GM12878 (cell line): ENCODE measurements around the gene TMEM86B. TPM values are rescaled to one million over a fixed set of nuclear protein-coding genes. Genes with fewer than 3 reads are reported as not detected.
A peak's percentile ranks its signal among the peaks of the same experiment; 100 is the strongest.

Experiments
- BACH1 ChIP-seq: fragments of 450-650 bp; IDR thresholded peaks from 2 replicates; pipeline ENCODE4 v1.6.1; 2017; ENCODE audit warnings: mild to moderate bottlenecking, borderline replicate concordance
- CBFB ChIP-seq: IDR thresholded peaks from 2 replicates; pipeline ENCODE4 v1.6.1; 2016; ENCODE audit warnings: antibody characterized with exemption, low read depth
- CREM ChIP-seq: IDR thresholded peaks from 2 replicates; pipeline ENCODE4 v1.6.1; 2014; ENCODE audit warnings: antibody characterized with exemption, low read depth
- EED ChIP-seq: sonication (generic); IDR thresholded peaks from 2 replicates; pipeline ENCODE4 v1.6.1; 2016; ENCODE audit warnings: antibody characterized with exemption, low read depth
- ETV6 ChIP-seq, 2 experiments: fragments of 450-650 bp in 1 of 2; IDR thresholded peaks in 1 of 2; conservative IDR thresholded peaks in 1 of 2; 2 replicates each; pipeline ENCODE4 v1.6.1; 2014; ENCODE audit warnings: antibody characterized with exemption in 1 of 2, borderline replicate concordance in 1 of 2, low read depth in 1 of 2, mild to moderate bottlenecking in 1 of 2, moderate library complexity in 1 of 2
- IKZF2 ChIP-seq, 2 experiments: fragments of 450-650 bp; IDR thresholded peaks; 2 replicates each; pipeline ENCODE4 v1.6.1; 2017; ENCODE audit warnings: mild to moderate bottlenecking in 2 of 2, moderate library complexity in 2 of 2
- MTA2 ChIP-seq: fragments of 450-650 bp; IDR thresholded peaks from 2 replicates; pipeline ENCODE4 v1.6.1; 2016; ENCODE audit warnings: low read depth, mild to moderate bottlenecking, moderate library complexity
- NFXL1 ChIP-seq: fragments of 450-650 bp; IDR thresholded peaks from 2 replicates; pipeline ENCODE4 v1.6.1; 2017; ENCODE audit warnings: antibody characterized with exemption, mild to moderate bottlenecking, borderline replicate concordance
- NFYA ChIP-seq: IDR thresholded peaks from 2 replicates; pipeline ENCODE4 v1.6.1; 2011; ENCODE audit warnings: low read depth, mild to moderate bottlenecking, low read length, improper control_type of control experiment, borderline replicate concordance
- NFYB ChIP-seq: IDR thresholded peaks from 2 replicates; pipeline ENCODE4 v1.6.1; 2011; ENCODE audit warnings: low read depth, mild to moderate bottlenecking, low read length, improper control_type of control experiment, moderate library complexity; ENCODE audit not compliant: insufficient read depth
- RCOR1 ChIP-seq: conservative IDR thresholded peaks from 2 replicates; pipeline ENCODE4 v1.6.1; 2012; ENCODE audit warnings: low read depth, low read length, improper control_type of control experiment
- SIN3A ChIP-seq: IDR thresholded peaks from 2 replicates; pipeline ENCODE4 v1.6.1; 2012; ENCODE audit warnings: low read depth, low read length, improper control_type of control experiment
- SRF ChIP-seq, 2 experiments: IDR thresholded peaks; 2 replicates each; pipeline ENCODE4 v1.6.1; 2011; ENCODE audit warnings: low read depth in 2 of 2, low read length in 2 of 2, mild to moderate bottlenecking in 1 of 2, moderate library complexity in 1 of 2
- TARDBP ChIP-seq: IDR thresholded peaks from 2 replicates; pipeline ENCODE4 v1.6.1; 2016; ENCODE audit warnings: borderline replicate concordance
- polyA plus RNA-seq, 11 experiments: library from polyadenylated mRNA; depleted of rRNA in 4 of 11; unstranded in 6 of 11; stranded (reverse) in 5 of 11; fragments of >200 nt; fragmentation: Nextera tagmentation in 4 of 11; fragmentation: Illumina TruSeq in 1 of 11; extraction: Ambion mirVana in 4 of 11; extraction: Trizol in 1 of 11; gene quantifications; 1 replicate in 1 of 11; 2 replicates in 10 of 11; pipeline versions ENCODE4 v1.2.1 to v1.2.3, GENCODE V29; 2011 to 2016; ENCODE audit warnings: inconsistent platforms in 2 of 11, missing spikeins in 2 of 11, low read depth in 1 of 11
- total RNA-seq, 4 experiments: library from RNA; depleted of rRNA in 3 of 4; stranded (reverse); fragments of >200 nt in 3 of 4; fragmentation: Illumina TruSeq in 1 of 4; extraction: Trizol in 1 of 4; gene quantifications; 2 replicates each; pipeline versions ENCODE4 v1.2.1 to v1.2.3, GENCODE V29; 2013 to 2021
- TF ChIP-seq, protein P1 (sequence below): fragments of 450-650 bp; IDR thresholded peaks from 2 replicates; pipeline ENCODE4 v1.6.1; 2017; ENCODE audit warnings: mild to moderate bottlenecking
- TF ChIP-seq, protein P2 (sequence below): fragments of 450-650 bp; IDR thresholded peaks from 2 replicates; pipeline ENCODE4 v1.6.1; 2018; ENCODE audit warnings: mild to moderate bottlenecking, low read depth, moderate library complexity; ENCODE audit not compliant: partially characterized antibody
- TF ChIP-seq, protein P3 (sequence below): IDR thresholded peaks from 2 replicates; pipeline ENCODE4 v1.6.1; 2011; ENCODE audit warnings: borderline replicate concordance, low read depth, mild to moderate bottlenecking, moderate library complexity, low read length; ENCODE audit not compliant: insufficient read depth, poor library complexity, severe bottlenecking
- TF ChIP-seq, protein P4 (sequence below): fragments of 450-650 bp; IDR thresholded peaks from 2 replicates; pipeline ENCODE4 v1.6.1; 2017; ENCODE audit warnings: low read depth, mild to moderate bottlenecking, moderate library complexity
- TF ChIP-seq, protein P5 (sequence below): fragments of 450-650 bp; IDR thresholded peaks from 2 replicates; pipeline ENCODE4 v1.6.1; 2016; ENCODE audit warnings: mild to moderate bottlenecking

Gene TMEM86B
- total and polyA plus RNA-seq, 10 of the 15 experiments (the other 5 are each of a cell fraction or from before 2014, with no cell fraction given), result 0.26 to 10.6 (median 1.8) TPM

DNA sequence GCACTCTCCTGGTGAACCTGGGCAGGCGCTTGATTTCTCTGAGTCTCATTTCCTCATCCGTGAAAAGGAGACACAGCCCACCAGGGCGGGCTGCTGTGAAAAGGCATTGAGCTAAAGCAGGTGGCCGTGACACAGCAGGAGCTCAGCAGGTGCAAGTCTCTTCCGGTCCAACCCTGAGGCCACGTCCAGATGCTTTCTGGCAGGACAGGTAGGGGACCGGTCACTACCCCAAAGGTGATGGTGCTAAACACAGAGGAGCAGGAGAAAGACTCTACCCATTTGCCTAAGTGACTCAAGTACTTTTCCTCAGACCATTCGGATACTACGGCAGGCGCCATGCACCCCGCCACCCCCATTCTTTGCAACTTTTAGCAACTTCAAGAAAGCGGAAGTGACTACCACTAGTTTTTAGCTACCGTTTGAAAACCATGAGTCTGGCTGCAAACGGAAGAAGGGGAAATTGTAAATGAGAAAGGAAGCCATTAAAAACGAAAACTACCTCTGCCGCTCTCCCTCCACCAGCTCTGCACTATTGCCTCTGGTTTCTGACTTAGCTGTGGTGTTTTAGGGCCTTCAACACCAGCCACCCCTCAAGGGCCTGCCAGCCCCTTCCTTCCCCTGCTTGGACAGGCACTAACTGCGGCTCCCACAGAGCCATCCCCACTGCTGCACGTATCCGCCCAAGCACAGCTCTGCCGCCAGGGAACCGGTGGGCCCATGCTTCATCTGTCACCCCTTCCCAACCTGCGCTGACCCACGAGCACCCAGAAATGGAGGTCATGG, 25.5 kb upstream of the TMEM86B start (continued):
- TF ChIP-seq, protein P1, sequence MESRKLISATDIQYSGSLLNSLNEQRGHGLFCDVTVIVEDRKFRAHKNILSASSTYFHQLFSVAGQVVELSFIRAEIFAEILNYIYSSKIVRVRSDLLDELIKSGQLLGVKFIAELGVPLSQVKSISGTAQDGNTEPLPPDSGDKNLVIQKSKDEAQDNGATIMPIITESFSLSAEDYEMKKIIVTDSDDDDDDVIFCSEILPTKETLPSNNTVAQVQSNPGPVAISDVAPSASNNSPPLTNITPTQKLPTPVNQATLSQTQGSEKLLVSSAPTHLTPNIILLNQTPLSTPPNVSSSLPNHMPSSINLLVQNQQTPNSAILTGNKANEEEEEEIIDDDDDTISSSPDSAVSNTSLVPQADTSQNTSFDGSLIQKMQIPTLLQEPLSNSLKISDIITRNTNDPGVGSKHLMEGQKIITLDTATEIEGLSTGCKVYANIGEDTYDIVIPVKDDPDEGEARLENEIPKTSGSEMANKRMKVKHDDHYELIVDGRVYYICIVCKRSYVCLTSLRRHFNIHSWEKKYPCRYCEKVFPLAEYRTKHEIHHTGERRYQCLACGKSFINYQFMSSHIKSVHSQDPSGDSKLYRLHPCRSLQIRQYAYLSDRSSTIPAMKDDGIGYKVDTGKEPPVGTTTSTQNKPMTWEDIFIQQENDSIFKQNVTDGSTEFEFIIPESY, result no peak
- TF ChIP-seq ETV6 (conservative IDR thresholded peaks at IDR 0.05 in 1 of 2, IDR thresholded peaks at IDR 0.05 in 1 of 2; ENCODE audit: borderline replicate concordance in 1 of 2, low read depth in 1 of 2) (peak in 1 of 2 experiments; percentile 74; a peak in 2 of 4 replicates), SIN3A (no peak), MTA2 (peak; percentile 65; the same call in 1 of the 2 replicates), NFXL1 (no peak), TARDBP (no peak), NFYA (no peak), EED (peak; percentile 34), CBFB (0 out of 2 replicates have a peak, but pooled peaks have one; percentile 52), NFYB (no peak), IKZF2 (IDR thresholded peaks at IDR 0.05) (peak; percentile 28 to 41; a peak in 1 of 4 replicates), RCOR1 (no peak), CREM (peak; percentile 51; the same call in 1 of the 2 replicates), SRF (IDR thresholded peaks at IDR 0.05; ENCODE audit: low read depth in 2 of 2, low read length in 2 of 2) (no peak), BACH1 (0 out of 2 replicates have a peak, but pooled peaks have one; percentile 48)
- TF ChIP-seq, protein P2, sequence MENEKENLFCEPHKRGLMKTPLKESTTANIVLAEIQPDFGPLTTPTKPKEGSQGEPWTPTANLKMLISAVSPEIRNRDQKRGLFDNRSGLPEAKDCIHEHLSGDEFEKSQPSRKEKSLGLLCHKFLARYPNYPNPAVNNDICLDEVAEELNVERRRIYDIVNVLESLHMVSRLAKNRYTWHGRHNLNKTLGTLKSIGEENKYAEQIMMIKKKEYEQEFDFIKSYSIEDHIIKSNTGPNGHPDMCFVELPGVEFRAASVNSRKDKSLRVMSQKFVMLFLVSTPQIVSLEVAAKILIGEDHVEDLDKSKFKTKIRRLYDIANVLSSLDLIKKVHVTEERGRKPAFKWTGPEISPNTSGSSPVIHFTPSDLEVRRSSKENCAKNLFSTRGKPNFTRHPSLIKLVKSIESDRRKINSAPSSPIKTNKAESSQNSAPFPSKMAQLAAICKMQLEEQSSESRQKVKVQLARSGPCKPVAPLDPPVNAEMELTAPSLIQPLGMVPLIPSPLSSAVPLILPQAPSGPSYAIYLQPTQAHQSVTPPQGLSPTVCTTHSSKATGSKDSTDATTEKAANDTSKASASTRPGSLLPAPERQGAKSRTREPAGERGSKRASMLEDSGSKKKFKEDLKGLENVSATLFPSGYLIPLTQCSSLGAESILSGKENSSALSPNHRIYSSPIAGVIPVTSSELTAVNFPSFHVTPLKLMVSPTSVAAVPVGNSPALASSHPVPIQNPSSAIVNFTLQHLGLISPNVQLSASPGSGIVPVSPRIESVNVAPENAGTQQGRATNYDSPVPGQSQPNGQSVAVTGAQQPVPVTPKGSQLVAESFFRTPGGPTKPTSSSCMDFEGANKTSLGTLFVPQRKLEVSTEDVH, result peak; percentile 22
- TF ChIP-seq, protein P3, sequence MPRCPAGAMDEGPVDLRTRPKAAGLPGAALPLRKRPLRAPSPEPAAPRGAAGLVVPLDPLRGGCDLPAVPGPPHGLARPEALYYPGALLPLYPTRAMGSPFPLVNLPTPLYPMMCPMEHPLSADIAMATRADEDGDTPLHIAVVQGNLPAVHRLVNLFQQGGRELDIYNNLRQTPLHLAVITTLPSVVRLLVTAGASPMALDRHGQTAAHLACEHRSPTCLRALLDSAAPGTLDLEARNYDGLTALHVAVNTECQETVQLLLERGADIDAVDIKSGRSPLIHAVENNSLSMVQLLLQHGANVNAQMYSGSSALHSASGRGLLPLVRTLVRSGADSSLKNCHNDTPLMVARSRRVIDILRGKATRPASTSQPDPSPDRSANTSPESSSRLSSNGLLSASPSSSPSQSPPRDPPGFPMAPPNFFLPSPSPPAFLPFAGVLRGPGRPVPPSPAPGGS, result peak; percentile 47
- TF ChIP-seq, protein P4, sequence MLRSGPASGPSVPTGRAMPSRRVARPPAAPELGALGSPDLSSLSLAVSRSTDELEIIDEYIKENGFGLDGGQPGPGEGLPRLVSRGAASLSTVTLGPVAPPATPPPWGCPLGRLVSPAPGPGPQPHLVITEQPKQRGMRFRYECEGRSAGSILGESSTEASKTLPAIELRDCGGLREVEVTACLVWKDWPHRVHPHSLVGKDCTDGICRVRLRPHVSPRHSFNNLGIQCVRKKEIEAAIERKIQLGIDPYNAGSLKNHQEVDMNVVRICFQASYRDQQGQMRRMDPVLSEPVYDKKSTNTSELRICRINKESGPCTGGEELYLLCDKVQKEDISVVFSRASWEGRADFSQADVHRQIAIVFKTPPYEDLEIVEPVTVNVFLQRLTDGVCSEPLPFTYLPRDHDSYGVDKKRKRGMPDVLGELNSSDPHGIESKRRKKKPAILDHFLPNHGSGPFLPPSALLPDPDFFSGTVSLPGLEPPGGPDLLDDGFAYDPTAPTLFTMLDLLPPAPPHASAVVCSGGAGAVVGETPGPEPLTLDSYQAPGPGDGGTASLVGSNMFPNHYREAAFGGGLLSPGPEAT, result peak; percentile 58; the same call in 1 of the 2 replicates
- TF ChIP-seq, protein P5, sequence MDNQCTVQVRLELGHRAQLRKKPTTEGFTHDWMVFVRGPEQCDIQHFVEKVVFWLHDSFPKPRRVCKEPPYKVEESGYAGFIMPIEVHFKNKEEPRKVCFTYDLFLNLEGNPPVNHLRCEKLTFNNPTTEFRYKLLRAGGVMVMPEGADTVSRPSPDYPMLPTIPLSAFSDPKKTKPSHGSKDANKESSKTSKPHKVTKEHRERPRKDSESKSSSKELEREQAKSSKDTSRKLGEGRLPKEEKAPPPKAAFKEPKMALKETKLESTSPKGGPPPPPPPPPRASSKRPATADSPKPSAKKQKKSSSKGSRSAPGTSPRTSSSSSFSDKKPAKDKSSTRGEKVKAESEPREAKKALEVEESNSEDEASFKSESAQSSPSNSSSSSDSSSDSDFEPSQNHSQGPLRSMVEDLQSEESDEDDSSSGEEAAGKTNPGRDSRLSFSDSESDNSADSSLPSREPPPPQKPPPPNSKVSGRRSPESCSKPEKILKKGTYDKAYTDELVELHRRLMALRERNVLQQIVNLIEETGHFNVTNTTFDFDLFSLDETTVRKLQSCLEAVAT, result peak; percentile 59; the same call in 1 of the 2 replicates
